SK-N-SH treated with all-trans-retinoic acid at 6 μM for 48 hours (cell line): ENCODE results near the gene XRCC1.

ENCODE experiments used
- ARNTL ChIP-seq: fragments of 450-650 bp; formaldehyde crosslinking; IDR thresholded peaks from 2 replicates; pipeline ENCODE4 v1.5.0; 2020; ENCODE audit warnings: low read depth, mild to moderate bottlenecking, moderate library complexity, borderline replicate concordance
- BACH2 ChIP-seq: fragments of 250-450 bp; sonication (Bioruptor Pico); IDR thresholded peaks from 2 replicates; pipeline ENCODE4 v1.9.0; 2021; ENCODE audit warnings: mild to moderate bottlenecking, borderline replicate concordance
- GLIS3 ChIP-seq: fragments of 250-450 bp; sonication (Bioruptor Pico); IDR thresholded peaks from 2 replicates; pipeline ENCODE4 v1.5.0; 2020; ENCODE audit warnings: mild to moderate bottlenecking, moderate library complexity
- RARB ChIP-seq: fragments of 250-450 bp; sonication (Bioruptor Pico); IDR thresholded peaks from 2 replicates; pipeline ENCODE4 v1.8.0; 2021; ENCODE audit warnings: mild to moderate bottlenecking, moderate library complexity
- ZC3H10 ChIP-seq: fragments of 250-450 bp; sonication (Bioruptor Pico); IDR thresholded peaks from 2 replicates; pipeline ENCODE4 v1.5.1; 2021; ENCODE audit warnings: mild to moderate bottlenecking, moderate library complexity
- ZFP3 ChIP-seq: fragments of 250-450 bp; sonication (Bioruptor Pico); IDR thresholded peaks from 2 replicates; pipeline ENCODE4 v1.5.0; 2020; ENCODE audit warnings: mild to moderate bottlenecking, moderate library complexity
- ZFP30 ChIP-seq: fragments of 450-650 bp; formaldehyde crosslinking; IDR thresholded peaks from 2 replicates; pipeline ENCODE4 v1.5.0; 2022; ENCODE audit warnings: mild to moderate bottlenecking, moderate library complexity
- ZNF565 ChIP-seq: fragments of 450-650 bp; formaldehyde crosslinking; conservative IDR thresholded peaks from 2 replicates; pipeline ENCODE4 v1.5.0; 2020; ENCODE audit warnings: low read depth, mild to moderate bottlenecking, moderate library complexity
- TF ChIP-seq, protein P1 (sequence below): fragments of 250-450 bp; sonication (Bioruptor Pico); IDR thresholded peaks from 2 replicates; pipeline ENCODE4 v1.8.0; 2020; ENCODE audit warnings: mild to moderate bottlenecking, moderate library complexity, borderline replicate concordance
- TF ChIP-seq, protein P2 (sequence below): fragments of 250-450 bp; sonication (Bioruptor Pico); IDR thresholded peaks from 2 replicates; pipeline ENCODE4 v1.8.0; 2021; ENCODE audit warnings: low read depth, mild to moderate bottlenecking, moderate library complexity, borderline replicate concordance

DNA sequence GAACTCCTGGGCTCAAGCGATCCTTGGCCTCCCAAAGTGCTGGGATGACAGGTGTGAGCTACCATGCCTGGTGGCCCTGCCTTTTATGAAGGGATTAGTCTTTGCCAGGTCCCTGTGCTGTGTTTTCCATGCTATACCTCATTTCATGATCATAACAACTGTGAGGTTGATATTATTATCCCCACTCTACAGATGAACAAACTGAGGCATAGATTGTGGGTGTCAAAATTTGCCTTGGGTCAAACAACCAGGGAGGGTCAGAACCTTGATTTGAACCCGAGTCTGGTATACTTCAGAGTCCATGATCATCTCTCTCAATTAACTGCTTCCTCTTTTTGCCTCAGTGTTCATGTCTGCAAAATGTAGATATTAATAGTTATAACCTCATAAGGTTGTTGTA lies 7.2 kb upstream of the XRCC1 start:
- TF ChIP-seq RARB (CRISPR knock-in tag) = no peak
- TF ChIP-seq ZFP30 = no peak
- TF ChIP-seq, protein P1, sequence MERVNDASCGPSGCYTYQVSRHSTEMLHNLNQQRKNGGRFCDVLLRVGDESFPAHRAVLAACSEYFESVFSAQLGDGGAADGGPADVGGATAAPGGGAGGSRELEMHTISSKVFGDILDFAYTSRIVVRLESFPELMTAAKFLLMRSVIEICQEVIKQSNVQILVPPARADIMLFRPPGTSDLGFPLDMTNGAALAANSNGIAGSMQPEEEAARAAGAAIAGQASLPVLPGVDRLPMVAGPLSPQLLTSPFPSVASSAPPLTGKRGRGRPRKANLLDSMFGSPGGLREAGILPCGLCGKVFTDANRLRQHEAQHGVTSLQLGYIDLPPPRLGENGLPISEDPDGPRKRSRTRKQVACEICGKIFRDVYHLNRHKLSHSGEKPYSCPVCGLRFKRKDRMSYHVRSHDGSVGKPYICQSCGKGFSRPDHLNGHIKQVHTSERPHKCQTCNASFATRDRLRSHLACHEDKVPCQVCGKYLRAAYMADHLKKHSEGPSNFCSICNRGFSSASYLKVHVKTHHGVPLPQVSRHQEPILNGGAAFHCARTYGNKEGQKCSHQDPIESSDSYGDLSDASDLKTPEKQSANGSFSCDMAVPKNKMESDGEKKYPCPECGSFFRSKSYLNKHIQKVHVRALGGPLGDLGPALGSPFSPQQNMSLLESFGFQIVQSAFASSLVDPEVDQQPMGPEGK = no peak
- TF ChIP-seq ZFP3 (CRISPR knock-in tag) = no peak
- no peak for TF ChIP-seq BACH2 (CRISPR knock-in tag)
- TF ChIP-seq ARNTL (CRISPR knock-in tag) = no peak
- TF ChIP-seq, protein P2, sequence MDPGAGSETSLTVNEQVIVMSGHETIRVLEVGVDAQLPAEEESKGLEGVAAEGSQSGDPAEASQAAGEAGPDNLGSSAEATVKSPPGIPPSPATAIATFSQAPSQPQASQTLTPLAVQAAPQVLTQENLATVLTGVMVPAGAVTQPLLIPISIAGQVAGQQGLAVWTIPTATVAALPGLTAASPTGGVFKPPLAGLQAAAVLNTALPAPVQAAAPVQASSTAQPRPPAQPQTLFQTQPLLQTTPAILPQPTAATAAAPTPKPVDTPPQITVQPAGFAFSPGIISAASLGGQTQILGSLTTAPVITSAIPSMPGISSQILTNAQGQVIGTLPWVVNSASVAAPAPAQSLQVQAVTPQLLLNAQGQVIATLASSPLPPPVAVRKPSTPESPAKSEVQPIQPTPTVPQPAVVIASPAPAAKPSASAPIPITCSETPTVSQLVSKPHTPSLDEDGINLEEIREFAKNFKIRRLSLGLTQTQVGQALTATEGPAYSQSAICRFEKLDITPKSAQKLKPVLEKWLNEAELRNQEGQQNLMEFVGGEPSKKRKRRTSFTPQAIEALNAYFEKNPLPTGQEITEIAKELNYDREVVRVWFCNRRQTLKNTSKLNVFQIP (CRISPR knock-in tag) = no peak
- no peak for TF ChIP-seq GLIS3 (CRISPR knock-in tag)
- no peak for TF ChIP-seq ZNF565 (CRISPR knock-in tag)
- TF ChIP-seq ZC3H10 (CRISPR knock-in tag) = no peak
